Activated gamma-delta T cell treated with Interleukin-2 at 50 U/mL for 16 hours (primary cell): ENCODE data around the gene SIGLEC9.
A peak's percentile ranks its signal among the peaks of the same experiment; 100 is the strongest.
"Not testable (repeated sequence)": the region's sequence is repeated elsewhere in the genome, so short reads cannot be mapped to it uniquely, and the experiment has no call there.

ENCODE experiments used
- DNase-seq: peaks from one replicate; pipeline ENCODE4 v3.0.0-alpha.2; 2020

The SIGLEC9 gene

DNA sequence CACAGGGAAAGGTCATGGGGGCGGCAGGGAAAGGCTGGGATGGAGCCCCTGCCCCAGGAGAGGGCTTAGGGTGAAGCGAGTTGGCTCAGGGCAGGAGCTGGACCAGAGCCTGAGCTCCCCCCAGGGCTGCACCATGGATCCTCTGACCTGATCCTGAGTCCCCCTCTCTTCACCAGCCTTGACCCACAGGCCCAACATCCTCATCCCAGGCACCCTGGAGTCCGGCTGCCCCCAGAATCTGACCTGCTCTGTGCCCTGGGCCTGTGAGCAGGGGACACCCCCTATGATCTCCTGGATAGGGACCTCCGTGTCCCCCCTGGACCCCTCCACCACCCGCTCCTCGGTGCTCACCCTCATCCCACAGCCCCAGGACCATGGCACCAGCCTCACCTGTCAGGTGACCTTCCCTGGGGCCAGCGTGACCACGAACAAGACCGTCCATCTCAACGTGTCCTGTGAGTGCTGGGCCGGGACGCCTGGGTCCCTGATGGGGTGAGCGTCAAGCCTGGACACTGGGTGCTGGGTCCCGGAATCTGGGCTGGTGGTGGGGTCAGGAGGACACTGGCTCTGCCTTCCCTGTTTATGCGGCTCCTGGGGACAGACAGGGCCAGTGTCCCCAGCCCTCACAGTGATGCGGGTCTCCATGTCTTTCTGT, 842 bp downstream of the SIGLEC9 start:
- no peak for DNase-seq

GRCh38 chr19:51127032-51127431, 2.3 kb downstream of the SIGLEC9 start:
- DNase-seq: no peak

DNA sequence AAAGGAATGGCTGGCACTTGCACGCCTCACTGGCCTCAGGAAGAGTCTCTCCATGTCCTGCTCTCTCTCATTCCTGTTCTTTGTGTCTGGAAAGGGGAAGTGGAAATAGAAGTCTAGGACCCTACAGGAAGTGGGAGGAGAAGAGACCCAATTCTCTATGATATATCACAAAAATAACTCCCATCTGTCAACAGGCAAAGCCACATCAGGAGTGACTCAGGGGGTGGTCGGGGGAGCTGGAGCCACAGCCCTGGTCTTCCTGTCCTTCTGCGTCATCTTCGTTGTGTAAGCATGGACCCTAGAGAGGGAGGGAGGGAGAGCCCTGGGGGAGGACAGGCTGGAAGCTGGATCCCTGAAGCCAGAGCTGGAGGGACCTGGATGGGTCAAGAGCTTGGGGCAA, 3.0 kb downstream of the SIGLEC9 start:
- DNase-seq: peak; percentile 36

DNA sequence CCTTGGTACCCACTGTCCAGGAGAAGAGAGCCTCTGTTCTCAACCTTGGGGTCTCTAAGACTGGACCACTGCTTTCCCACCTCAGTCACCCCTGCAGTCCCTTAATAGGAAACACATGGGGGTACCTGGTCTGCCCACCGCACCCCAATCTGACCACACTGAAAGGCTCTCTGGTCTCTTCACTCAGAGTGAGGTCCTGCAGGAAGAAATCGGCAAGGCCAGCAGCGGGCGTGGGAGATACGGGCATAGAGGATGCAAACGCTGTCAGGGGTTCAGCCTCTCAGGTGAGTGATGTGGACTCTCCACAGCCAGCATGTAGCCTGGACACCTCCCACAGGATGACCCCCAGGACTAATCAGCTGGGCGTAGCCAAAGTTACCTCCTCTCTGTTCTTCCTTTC, 3.5 kb downstream of the SIGLEC9 start:
- no peak for DNase-seq

DNA sequence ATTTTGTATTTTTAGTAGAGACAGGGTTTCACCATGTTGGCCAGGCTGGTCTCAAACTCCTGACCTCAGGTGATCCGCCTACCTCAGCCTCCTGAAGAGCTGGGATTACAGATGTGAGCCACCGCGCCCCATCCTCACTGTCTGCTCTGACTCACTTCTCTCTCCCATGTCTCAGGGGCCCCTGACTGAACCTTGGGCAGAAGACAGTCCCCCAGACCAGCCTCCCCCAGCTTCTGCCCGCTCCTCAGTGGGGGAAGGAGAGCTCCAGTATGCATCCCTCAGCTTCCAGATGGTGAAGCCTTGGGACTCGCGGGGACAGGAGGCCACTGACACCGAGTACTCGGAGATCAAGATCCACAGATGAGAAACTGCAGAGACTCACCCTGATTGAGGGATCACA, 5.0 kb downstream of the SIGLEC9 start:
- DNase-seq: no peak

DNA sequence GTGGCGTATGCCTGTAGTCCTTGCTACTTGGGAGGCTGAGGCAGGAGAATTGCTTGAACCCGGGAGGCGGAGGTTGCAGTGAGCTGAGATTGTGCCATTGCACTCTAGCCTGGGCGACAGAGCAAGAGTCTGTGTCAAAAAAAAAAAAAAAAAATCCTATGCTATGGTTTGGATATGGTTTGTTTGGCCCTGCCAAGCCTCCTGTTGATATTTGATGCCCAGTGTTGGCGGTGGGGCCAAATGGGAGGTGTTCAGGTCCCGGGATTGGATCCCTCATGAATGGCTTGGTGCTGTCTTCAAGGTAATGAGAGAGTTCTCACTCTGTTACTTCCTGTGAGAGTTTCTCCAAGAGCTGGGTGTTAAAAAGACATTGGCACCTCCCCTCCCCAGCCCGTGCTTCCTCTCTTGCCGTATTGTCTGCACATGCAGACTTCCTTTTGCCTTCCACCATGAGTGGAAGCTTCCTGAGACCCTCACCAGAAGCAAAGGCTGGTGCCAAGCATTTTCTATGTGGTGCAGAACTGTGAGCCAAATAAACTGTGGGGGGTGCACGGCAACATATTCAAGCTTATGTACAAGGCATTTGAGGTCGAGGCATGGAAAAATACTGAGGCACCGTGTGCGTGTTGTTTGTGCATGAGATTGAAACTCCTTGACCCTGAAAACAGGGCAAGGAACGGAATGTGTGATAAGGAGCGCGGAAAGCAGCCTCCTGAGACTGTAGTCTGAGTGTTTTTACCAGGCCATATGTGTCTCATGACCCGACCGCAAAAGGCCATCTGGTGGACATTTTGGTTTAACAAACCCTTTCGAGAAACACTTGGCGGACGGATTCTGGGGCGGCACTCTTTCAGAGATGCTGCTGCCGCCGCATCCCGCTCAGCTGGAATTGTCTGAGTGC, 7.3 kb downstream of the SIGLEC9 start:
- DNase-seq: peak; percentile 44

GRCh38 chr19:51135004-51135403, 10.3 kb downstream of the SIGLEC9 start:
- no peak for DNase-seq

- no peak for DNase-seq
These were observed 11.5 kb downstream of the SIGLEC9 start for GRCh38 chr19:51135986-51136762.

GRCh38 chr19:51136851-51137551, 12.3 kb downstream of the SIGLEC9 start:
- DNase-seq: no peak

GRCh38 chr19:51137792-51138425, 13.2 kb downstream of the SIGLEC9 start:
- DNase-seq: no peak

- DNase-seq: no peak
These were observed 13.9 kb downstream of the SIGLEC9 start for GRCh38 chr19:51138549-51138979.

- no peak for DNase-seq
These were observed 14.8 kb downstream of the SIGLEC9 start for GRCh38 chr19:51139299-51140014.

- no peak for DNase-seq
These were observed 15.7 kb downstream of the SIGLEC9 start for GRCh38 chr19:51140441-51140840.

- no peak for DNase-seq
These were observed 16.5 kb downstream of the SIGLEC9 start for GRCh38 chr19:51141181-51141580.

DNA sequence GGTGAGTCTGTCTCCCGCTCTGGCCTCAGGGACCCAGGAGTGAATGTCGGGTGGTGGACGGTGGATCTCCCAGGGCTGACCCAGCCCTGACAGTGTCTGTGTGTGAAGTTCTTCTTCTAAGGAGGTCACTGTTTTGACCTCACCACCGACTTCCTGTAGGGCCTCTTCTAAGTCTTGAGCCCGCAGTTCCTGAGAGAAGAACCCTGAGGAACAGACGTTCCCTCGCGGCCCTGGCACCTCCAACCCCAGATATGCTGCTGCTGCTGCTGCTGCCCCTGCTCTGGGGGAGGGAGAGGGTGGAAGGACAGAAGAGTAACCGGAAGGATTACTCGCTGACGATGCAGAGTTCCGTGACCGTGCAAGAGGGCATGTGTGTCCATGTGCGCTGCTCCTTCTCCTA, 17.4 kb downstream of the SIGLEC9 start, which contains the start of gene SIGLEC7:
Gene SIGLEC7 (plus strand): TSS at position 183 of the 400 bp plus-strand sequence. CDS start 69 bp downstream, at position 252.
- no peak for DNase-seq

- DNase-seq: not testable (repeated sequence)
These were observed 18.2 kb downstream of the SIGLEC9 start for GRCh38 chr19:51142809-51143475.

GRCh38 chr19:51143486-51143885, 18.8 kb downstream of the SIGLEC9 start:
- no peak for DNase-seq

DNA sequence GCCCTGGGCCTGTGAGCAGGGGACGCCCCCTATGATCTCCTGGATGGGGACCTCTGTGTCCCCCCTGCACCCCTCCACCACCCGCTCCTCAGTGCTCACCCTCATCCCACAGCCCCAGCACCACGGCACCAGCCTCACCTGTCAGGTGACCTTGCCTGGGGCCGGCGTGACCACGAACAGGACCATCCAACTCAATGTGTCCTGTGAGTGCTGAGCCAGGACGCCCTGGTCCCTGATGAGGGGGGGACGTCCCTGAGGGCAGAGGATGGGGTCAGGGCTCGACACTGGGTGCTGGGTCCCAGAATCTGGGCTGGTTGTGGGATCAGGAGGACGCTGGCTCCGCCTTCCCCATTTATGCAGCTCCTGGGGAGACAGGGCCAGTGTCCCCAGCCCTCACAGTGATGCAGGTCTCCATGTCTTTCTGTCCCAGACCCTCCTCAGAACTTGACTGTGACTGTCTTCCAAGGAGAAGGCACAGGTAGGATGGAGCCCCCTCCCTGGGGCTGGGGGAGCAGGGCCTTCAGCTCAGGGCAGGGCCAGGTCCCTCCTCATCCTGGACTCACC, 19.9 kb downstream of the SIGLEC9 start:
- DNase-seq: no peak

GRCh38 chr19:51145916-51146493, 21.3 kb downstream of the SIGLEC9 start:
- no peak for DNase-seq

DNA sequence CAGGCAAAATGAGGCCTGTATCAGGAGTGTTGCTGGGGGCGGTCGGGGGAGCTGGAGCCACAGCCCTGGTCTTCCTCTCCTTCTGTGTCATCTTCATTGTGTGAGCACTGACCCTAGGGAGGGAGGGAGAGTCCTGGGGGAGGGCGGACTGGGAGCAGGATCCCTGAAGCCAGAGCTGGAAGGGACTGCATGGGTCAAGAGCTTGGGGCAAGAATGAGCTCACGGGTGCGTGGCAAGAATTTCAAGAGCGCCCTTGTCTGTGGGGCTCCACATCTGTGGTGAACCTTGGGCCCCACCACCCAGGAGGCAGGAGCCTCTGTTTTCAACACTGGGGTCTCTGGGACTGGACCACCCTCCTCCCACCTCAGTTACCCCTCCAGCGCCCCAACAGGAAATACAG, 22.0 kb downstream of the SIGLEC9 start:
- no peak for DNase-seq
